NCI-H146 treated with DMSO at 0.1 percent for 48 hours (cell line): ENCODE results near the gene PABPN1L.

ENCODE experiments used
- DNase-seq: peaks from one replicate; lab custom pipeline; 2025; ENCODE audit not compliant: unreplicated experiment; lab: John Stamatoyannopoulos, UW

PABPN1L gene

GRCh38 chr16:88853325-88853941, 13.0 kb downstream of the PABPN1L start:
- DNase-seq = no peak

DNA sequence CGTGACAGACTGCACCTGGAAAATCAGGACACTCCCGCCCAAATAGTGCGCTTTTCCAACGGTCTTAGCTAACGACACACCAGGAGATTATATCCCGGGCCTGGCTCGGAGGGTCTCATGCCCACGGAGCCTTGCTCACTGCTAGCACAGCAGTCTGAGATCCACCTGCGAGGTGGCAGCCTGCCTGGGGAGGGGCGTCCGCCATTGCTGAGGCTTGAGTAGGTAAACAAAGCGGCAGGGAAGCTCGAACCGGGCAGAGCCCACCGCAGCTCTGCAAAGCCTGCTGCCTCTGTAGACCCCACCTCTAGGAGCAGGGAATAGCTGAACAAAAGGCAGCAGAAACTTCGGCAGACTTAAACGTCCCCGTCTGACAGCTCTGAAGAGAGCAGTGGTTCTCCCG, 14.8 kb downstream of the PABPN1L start:
- DNase-seq = no peak

GRCh38 chr16:88850531-88851199, 15.8 kb downstream of the PABPN1L start:
- no peak for DNase-seq

- DNase-seq = no peak
These were observed 17.9 kb downstream of the PABPN1L start for GRCh38 chr16:88848557-88848956.

GRCh38 chr16:88847654-88848053, 18.8 kb downstream of the PABPN1L start:
- DNase-seq = no peak

DNA sequence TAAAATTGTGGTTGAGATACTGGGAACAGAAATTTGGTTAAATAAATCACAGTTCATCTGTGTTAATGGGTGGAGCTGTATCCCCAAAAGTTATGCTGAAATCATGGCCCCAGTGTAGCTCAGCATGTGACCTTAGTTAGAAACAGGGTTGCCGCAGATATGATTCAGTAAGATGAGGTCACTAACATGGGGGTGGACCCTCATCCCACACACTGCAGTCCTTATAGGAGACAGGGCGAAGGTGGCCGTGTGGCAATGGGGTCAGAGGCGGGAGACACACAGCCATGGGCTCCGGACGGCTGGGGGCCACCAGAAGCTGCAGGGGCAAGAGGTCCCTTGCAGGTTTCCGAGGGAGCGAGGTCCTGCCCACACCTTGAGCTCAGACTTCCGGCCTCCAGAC, 20.4 kb downstream of the PABPN1L start:
- no peak for DNase-seq

GRCh38 chr16:88844419-88845036, 21.9 kb downstream of the PABPN1L start:
- no peak for DNase-seq

- DNase-seq = no peak
These were observed 23.2 kb downstream of the PABPN1L start for GRCh38 chr16:88843256-88843655.

DNA sequence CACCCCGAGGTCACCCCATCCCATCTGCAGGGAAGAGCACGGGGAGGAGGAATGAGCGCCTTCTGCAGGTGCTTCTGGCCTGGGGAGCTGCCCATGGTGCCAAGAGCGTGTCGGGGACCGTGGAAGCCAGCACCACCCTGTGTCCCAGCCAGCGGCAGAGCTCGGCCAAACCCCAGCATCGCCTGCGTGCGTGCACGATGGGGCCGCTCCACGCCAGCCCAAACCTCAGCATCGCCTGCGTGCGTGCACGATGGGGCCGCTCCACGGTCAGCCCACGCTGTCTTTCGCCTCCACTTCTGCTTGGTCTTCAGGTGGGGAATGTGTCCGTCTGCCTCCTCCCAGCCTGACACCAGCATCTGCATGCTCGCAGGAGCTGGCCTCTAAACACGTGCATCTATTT, 23.7 kb downstream of the PABPN1L start:
- DNase-seq = no peak

- no peak for DNase-seq
These were observed 24.1 kb downstream of the PABPN1L start for GRCh38 chr16:88842308-88842756.

- no peak for DNase-seq
These were observed 24.7 kb downstream of the PABPN1L start for GRCh38 chr16:88841521-88842307.

DNA sequence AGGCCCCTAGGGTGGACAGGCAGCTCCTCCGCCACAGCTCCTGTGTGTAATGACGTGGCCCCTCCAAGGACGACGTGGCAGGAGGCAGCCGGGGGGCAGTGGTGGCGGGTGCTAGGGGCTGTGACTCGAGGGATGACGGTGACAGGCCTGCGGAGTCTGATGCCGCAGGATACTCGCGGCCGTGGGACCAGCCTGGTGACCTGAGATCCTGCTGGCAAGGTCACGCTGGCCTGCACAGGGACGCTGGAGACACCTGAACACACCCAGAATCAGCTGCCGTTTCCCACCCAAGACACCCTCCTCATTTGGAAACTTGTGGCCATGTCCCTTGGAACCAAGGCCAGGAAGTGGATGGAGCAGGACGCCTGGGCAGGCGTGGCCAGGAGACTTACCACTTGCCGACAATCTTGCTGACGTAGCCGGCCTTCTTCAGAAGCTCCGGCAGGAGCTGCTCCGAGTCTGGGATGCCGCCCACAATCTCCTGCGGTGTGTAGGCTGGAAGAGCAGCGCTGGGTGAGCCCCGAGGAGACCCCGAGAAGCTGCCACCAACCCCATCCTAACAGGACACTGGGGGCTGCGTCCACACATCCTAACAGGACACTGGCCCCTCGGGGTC, 25.8 kb downstream of the PABPN1L start:
- DNase-seq = no peak

GRCh38 chr16:88839745-88840599, 26.5 kb downstream of the PABPN1L start:
- no peak for DNase-seq

GRCh38 chr16:88839026-88839529, 27.4 kb downstream of the PABPN1L start:
- DNase-seq = no peak

DNA sequence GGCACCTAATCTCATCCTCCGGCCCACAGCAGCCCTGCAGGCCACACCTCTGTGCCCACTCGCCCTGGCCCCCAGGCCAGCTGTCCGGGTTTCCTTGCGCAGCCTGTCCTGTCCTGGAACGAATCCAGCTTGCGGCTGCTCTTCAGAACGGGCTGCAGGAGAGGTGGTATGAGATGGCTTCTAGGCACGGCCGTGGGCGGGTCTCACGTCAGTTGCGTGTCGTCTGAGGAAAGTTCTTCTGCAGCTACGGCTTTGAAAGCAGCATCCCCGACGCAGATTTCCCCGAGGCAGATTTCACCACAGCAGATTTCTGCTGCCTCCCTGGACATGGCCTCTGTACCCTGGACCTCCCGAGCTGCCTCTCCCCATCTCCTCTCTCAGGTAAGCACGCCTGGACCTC, 27.9 kb downstream of the PABPN1L start:
- no peak for DNase-seq

DNA sequence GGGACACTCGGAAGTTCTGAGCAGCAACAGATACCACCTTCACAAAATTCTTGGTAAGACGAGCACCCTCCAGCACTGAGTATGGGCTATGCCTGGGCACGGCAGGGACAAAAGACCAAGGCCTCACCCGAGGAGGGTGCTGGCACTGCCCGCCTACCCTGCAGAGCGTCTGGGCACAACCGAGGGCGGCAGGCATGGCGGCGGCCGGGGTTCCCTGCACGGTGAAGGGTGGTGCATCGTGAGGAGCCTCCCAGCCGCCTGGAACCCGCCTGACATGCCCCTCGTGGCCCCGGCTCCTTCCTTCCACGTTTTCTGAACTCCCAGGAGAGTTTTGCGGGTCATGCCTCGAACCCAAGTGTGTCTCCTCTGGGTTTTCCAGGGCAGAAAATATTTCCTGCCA, 28.7 kb downstream of the PABPN1L start:
- DNase-seq = no peak

DNA sequence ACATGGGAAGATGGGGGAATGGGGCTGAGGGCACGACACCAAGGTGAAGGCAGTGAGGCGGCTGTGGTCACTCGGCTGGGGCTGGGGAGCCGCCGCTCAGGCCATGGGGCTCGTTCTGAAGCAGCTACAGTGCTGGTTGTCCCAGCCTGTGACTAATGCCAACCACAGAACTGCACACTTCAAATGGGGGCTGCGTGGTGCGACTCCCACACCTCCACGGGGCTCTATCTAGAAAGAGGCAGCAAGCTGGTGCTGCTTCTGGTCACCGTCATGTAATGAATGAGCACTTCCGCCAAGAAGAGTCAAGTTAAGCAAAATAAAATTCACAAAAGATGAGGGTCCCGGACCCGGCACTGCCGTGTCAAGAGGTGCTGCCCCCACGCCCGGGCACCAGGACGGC, 29.7 kb downstream of the PABPN1L start:
- DNase-seq = no peak

DNA sequence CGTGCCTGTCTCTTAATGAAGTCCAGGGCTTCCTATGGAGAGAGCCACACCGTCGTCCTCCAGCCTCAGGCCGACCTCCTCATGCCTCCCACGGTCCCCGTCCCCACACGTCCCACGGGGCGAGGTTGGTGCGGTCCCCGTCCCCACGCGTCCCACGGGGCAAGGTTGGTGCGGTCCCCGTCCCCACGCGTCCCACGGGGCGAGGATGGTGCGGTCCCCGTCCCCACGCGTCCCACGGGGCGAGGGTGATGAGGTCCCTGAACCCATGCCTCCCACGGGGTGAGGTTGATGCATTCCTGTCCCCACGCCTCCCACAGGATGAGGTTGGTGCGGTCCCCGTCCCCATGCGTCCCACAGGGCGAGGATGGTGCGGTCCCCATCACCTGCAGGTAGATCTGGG, 30.6 kb downstream of the PABPN1L start:
- no peak for DNase-seq

GRCh38 chr16:88835383-88835782, 31.1 kb downstream of the PABPN1L start:
- no peak for DNase-seq

GRCh38 chr16:88834670-88835069, 31.8 kb downstream of the PABPN1L start:
- no peak for DNase-seq
